Transverse colon (tissue), 4 donors: Measurements from ENCODE around the gene OVCH1.

Experiments used
- CTCF ChIP-seq, 5 experiments: fragments of 200-600 bp in 3 of 5; fragments of 450-650 bp in 2 of 5; sonication (generic) in 3 of 5; IDR thresholded peaks; 1 replicate in 2 of 5; 2 replicates in 3 of 5; pipeline ENCODE4 v1.5.1; 2016 to 2017; ENCODE audit warnings: antibody characterized with exemption in 5 of 5, inconsistent platforms in 3 of 5, mild to moderate bottlenecking in 2 of 5, moderate library complexity in 1 of 5
- POLR2A ChIP-seq: fragments of 450-650 bp; IDR thresholded peaks from one replicate; pipeline ENCODE4 v1.6.1; 2016; ENCODE audit warnings: antibody characterized with exemption, mild to moderate bottlenecking, moderate library complexity
- POLR2AphosphoS5 ChIP-seq, 3 donors: sonication (generic); formaldehyde crosslinking; IDR thresholded peaks; one replicate each; pipeline ENCODE4 v1.6.1; 2016; ENCODE audit warnings: antibody characterized with exemption in 3 of 3

GRCh38 chr12:29403991-29404390 is 93.5 kb downstream of the OVCH1 start:
- TF ChIP-seq CTCF (IDR thresholded peaks at IDR 0.05) (no peak), POLR2A (no peak), POLR2AphosphoS5 (IDR thresholded peaks at IDR 0.05) (no peak)
